Umbilical cord (tissue), 2 donors: Measurements from ENCODE around the gene GRK4. TPM values are rescaled to one million over a fixed set of nuclear protein-coding genes. Genes with fewer than 3 reads are reported as not detected.
"Not testable (repeated sequence)": the region's sequence is repeated elsewhere in the genome, so short reads cannot be mapped to it uniquely, and the experiment has no call there.

Experiments
- DNase-seq: peaks from one replicate; pipeline ENCODE4 v3.0.0-alpha.2; 2015; ENCODE audit warnings: low spot score
- total RNA-seq: library from RNA; depleted of rRNA; stranded (reverse); fragments of >200 nt; gene quantifications from one replicate; pipeline ENCODE4 v1.2.3, GENCODE V29; 2014; ENCODE audit warnings: low replicate concordance; ENCODE audit not compliant: insufficient read depth

The GRK4 gene
- total RNA-seq, 1 donor from 2014 or later: 5.5 TPM

GRCh38 chr4:2941138-2942036 is 22.0 kb upstream of the GRK4 start:
- no peak for DNase-seq

DNA sequence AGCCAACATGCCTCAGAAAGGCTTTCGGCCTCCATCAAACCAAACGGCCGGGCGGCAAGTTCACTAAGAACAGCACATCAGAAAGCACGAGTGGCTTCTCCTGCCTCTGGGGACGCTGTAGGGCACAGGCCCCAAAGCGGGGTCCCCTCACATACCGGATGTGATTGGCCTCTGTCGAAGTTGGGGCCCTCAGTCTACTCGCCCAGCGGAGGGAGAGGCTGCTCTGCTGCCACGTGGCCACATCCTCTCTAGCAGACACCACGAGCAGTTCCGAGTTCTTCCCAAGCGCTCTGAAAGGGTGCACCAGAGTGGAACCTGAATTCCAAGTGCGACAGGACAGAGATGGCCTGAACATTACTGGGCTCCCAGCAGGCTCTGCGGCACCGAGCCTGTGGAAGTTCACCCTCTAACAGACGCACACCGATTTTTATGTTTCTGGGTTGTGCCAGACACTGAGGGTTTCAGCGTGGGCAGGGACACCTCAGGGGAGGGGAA is 21.3 kb upstream of the GRK4 start:
- DNase-seq: no peak

- no peak for DNase-seq
These were observed 20.6 kb upstream of the GRK4 start for GRCh38 chr4:2942532-2943363.

DNA sequence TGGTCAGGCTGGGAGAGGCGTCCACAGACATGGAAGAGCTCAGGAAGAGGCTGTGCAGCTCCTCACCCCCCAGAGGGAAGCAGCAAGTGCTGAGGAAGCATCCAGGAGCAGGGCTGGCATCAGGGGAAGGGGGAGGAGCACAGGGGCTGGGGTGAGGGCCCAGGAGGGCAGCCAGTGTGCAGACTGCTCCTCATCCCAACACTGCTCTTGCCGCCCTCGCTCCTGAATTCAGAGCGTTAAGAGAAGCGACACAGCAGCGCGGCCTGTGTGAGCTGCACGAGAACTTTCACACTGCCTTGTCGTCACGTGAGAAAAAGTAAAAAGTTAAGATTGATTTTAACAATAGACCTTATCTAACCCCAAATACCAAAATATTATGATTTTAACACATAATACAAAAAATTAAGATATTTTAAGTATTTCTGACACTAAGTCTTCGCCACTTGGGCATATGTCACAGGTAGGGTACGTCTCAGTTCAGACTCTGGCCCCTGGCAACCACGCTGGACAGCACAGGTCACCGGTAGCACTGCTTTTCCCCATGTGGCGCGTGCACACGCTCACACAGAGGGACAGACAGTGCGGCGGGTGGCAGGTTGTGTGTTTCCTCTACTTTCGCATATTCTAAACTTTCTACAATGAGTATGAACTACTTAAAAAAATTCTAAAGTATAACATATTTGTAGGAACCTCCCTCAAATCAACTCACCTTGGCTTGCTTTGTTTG is 19.8 kb upstream of the GRK4 start:
- no peak for DNase-seq

DNA sequence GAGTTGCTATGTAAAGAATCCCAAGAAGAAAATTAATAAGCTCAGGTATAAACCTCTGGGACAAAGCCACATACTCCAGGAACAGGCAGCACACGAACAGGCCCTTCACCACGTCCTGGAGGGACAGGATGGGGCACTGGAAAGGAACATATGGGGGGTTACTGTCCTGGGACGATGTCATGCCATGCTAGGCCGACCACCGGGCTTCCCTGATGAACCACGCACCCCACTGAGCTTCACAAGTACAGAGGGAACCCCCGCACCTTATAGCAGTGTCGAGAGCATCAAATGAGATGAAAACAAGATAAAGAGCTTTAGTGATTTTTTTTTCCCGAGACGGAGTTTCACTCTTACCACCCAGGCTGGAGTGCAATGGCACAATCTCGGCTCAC is 19.3 kb upstream of the GRK4 start:
- no peak for DNase-seq

GRCh38 chr4:2944586-2945526 is 18.5 kb upstream of the GRK4 start:
- no peak for DNase-seq

DNA sequence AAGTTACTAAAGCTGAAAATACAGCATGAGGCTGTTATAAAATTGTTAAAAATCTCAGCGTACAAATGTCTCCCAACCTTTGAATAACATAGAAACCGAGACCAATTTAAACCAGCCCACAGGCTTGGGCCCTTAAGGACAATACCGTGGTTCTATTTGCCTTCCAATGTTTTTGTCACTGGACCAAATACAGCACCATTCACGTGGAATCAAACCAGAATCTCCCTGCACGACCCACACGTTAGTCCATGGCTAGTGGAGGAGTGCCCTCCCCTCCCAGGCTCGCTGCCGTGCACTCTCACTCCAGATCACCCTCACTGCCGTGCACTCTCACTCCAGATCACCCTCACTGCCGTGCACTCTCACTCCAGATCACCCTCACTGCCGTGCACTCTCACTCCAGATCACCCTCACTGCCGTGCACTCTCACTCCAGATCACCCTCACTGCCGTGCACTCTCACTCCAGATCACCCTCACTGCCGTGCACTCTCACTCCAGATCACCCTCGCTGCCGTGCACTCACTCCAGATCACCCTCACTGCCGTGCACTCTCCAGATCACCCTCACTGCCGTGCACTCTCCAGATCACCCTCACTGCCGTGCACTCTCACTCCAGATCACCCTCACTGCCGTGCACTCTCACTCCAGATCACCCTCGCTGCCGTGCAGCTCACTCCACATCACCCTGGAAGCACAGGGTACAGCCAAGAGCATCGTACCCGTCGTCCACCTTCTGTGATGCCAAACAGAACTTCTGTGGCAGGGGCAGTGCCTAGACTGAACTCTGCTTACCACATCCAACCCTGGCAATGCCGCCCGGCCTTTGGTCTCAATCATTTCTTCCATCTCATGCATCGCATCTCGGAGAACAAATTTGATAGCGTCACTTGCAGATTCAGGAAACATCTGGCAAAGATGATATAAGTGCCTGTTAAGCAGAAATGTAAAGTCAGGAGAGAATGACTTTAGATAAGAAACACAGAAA is 17.5 kb upstream of the GRK4 start:
- not testable (repeated sequence) for DNase-seq

- no peak for DNase-seq
These were observed 16.4 kb upstream of the GRK4 start for GRCh38 chr4:2946812-2947600.

DNA sequence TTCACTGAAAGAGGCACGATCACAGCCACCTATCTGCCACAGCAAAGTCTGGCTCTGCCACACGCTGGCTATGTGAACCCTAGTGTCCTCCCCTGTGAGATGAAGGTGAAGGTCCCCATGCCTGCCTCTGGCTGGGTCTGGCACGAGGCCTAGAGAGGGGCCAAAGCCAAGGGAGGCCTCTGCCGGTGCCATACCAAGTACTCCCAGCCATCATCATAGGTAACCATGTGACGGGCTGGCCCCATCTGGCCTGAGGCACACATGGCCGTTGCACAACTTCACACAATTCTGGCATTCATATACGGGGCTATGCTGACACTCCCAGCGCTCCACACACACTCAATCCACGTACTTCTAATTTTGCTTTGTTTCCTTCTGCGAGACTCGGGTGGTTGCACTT is 15.4 kb upstream of the GRK4 start:
- no peak for DNase-seq

DNA sequence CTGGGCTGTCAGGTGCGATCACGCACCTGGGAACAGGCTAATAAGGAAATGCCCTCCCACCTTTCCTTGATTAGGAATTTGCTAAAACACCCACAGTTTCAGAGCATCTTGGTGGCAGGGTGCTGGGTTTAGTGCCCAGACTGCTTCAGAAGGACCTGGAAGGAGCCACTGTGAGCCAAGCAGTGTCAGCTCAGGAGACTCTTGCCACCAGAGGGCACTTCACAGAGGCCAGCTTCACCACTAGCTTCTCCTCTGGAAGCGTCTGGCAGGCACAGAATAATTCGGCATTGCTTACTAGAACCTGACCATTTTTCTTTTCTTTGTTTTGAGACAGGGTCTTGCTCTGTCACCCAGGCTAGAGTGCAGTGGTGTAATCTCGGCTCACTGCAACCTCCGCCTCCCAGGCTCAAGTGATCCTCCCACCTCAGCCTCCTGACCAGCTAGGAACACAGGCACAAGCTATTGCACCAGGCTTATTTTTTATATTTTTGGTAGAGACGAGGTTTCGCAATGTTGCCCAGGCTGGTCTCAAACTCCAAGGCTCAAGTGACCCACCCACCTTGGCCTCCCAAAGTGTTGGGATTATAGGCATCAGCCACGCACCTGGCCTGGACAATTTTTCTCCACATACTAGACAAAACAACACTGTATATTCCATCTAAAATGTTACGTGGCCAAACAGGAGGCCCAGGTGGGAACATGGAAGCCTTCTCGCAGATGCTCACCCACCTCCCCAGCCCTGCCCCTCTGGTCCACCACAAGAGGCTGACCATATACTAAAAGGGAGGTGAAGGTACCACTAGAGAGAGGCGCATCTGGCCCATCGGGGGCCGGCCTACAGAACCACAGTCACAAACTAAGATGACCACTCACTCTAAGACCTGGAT is 14.2 kb upstream of the GRK4 start:
- no peak for DNase-seq

DNA sequence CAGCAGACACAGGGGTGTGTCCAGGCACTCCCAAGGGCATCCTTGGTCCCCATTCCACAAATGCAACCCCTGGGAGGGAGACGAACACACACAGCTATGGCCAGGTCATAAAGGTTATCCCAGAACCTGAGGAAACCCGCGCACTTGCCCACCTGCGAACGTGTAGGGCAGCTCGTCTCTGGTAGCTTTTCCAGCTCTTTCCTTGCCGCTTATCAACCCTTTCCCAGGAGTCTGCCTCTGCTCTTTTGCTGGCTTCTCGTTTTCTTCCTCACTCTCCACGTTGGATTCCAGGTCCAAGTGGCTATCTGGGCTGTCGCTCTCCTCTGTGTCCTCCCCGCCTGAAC is 13.6 kb upstream of the GRK4 start:
- no peak for DNase-seq

DNA sequence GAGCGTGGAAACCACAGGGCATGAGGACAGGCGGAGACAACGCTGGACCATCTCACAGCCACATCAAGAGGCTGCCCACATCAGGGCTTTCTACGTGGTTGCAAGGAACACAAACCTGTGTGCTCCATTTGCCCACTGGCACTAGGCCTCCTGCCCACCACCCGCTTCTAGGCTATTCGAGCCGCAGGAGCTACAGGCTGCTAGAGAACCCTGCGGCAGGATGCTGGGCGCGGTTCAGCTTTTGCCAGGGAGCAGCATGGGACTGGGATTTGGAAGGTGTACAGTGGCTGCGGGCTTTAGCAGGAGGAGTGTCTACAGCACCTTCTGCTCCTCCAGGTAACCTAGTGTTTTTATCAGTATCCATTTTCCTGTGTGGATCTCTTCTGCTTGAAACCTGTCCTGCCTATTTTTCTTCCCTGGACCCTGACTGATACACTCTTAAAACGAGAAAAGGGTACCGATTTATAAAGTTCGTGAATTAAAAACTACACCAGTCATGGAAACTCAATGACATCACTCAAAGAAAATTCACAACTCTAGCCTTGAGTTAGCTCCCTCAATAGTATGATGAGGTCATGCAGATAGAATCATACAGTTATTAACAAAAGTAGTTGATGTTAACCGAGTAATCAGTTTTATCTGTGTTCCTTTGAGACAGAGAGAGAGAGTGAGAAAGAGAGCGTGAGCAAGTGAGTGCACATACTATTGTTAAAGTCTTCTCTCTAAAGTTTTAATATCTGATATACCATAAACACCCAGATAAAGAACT is 13.0 kb upstream of the GRK4 start:
- no peak for DNase-seq

GRCh38 chr4:2953496-2953895 is 9.9 kb upstream of the GRK4 start:
- no peak for DNase-seq

GRCh38 chr4:2954358-2955185 is 8.8 kb upstream of the GRK4 start:
- DNase-seq: no peak

- DNase-seq: not testable (repeated sequence)
These were observed 8.0 kb upstream of the GRK4 start for GRCh38 chr4:2955186-2956044.
